Spinal cord (tissue), 10 donors: Measurements from ENCODE around the gene ABL1. TPM values are rescaled to one million over a fixed set of nuclear protein-coding genes. Genes with fewer than 3 reads are reported as not detected.

Experiments
- DNase-seq, 6 donors: peaks; one replicate each; pipeline versions ENCODE4 v3.0.0 to v3.0.0-alpha.2; 2013 to 2015; ENCODE audit warnings: low spot score in 6 of 6, low read depth in 4 of 6
- H3K27ac ChIP-seq: one replicate; pipeline ENCODE4 v1.5.1; 2013; ENCODE audit warnings: low read depth, low read length, control low read depth
- H3K27me3 ChIP-seq: one replicate; pipeline ENCODE4 v1.6.1; 2013; ENCODE audit warnings: low read length; ENCODE audit not compliant: control insufficient read depth, insufficient read depth
- H3K36me3 ChIP-seq: one replicate; pipeline ENCODE4 v1.6.1; 2013; ENCODE audit warnings: low read length; ENCODE audit not compliant: control insufficient read depth, insufficient read depth
- H3K4me1 ChIP-seq: one replicate; pipeline ENCODE4 v1.6.1; 2013; ENCODE audit warnings: low read length; ENCODE audit not compliant: control insufficient read depth, insufficient read depth
- H3K4me3 ChIP-seq: one replicate; pipeline ENCODE4 v1.5.1; 2013; ENCODE audit warnings: low read depth, low read length, control low read depth
- H3K9me3 ChIP-seq: one replicate; pipeline ENCODE4 v1.6.1; 2013; ENCODE audit warnings: low read length; ENCODE audit not compliant: control insufficient read depth, insufficient read depth
- WGBS: methylation state at CpG from one replicate; pipeline ENCODE4 v1.1.5; 2013; ENCODE audit warnings: missing lambda C conversion rate; ENCODE audit not compliant: insufficient coverage; 5-methylcytosine and 5-hydroxymethylcytosine counted together
- polyA plus RNA-seq, 2 donors: library from polyadenylated mRNA; unstranded; fragments of 120-200 nt; gene quantifications; one replicate each; pipeline ENCODE4 v1.2.1, GENCODE V29; 2013; ENCODE audit not compliant: insufficient read length in 2 of 2
- total RNA-seq, 2 donors: library from RNA; depleted of rRNA in 1 of 2; stranded (reverse); fragments of 120-200 nt in 1 of 2; fragments of >200 nt in 1 of 2; gene quantifications; one replicate each; pipeline versions ENCODE4 v1.2.3 to v1.2.4, GENCODE V29; 2013 to 2014
- donor health status: healthy.

The ABL1 gene
- total and polyA plus RNA-seq, 4 donors, result 36.6 to 72.7 (median 63.6) TPM

DNA sequence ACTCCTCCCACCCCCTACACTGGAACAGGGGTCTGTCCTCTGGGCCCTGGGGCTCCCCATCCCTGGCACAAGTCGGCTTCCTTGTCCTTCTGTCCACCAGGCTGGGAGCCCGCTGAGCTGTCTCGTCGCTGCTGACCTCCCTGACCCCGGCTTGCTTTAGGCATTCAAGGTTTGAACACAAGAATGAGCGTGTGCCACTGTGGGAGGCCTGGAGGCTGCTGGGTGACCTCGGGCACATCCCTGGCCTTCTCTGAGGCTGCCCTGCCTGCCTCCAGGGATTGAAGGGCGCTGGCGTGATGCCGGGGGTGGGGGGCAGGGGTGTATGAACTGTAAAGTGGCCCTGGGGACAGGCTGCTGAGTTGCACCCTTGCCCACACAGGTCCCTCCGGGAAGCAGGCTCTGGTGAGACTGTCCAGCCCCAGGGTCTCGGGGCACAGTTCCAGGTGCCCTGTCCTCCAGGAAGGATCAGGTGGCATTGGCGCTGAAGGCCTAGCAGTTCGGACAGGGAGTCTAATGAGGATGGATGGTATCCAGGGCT, 85.8 kb downstream of the ABL1 start:
- 55% methylated on average over 13 of the region's 14 CpGs for WGBS
- no peak for DNase-seq
- peaks cover 7% of the 10 kb centered on the region for H3K36me3 ChIP-seq
- H3K9me3 ChIP-seq, result no peaks in the 10 kb centered on the region
- peaks cover 4% of the 10 kb centered on the region for H3K27me3 ChIP-seq
- H3K4me1 ChIP-seq, result peaks cover 55% of the 10 kb centered on the region
- H3K4me3 ChIP-seq, result no peak overlapping the region
- H3K27ac ChIP-seq, result no peak overlapping the region

DNA sequence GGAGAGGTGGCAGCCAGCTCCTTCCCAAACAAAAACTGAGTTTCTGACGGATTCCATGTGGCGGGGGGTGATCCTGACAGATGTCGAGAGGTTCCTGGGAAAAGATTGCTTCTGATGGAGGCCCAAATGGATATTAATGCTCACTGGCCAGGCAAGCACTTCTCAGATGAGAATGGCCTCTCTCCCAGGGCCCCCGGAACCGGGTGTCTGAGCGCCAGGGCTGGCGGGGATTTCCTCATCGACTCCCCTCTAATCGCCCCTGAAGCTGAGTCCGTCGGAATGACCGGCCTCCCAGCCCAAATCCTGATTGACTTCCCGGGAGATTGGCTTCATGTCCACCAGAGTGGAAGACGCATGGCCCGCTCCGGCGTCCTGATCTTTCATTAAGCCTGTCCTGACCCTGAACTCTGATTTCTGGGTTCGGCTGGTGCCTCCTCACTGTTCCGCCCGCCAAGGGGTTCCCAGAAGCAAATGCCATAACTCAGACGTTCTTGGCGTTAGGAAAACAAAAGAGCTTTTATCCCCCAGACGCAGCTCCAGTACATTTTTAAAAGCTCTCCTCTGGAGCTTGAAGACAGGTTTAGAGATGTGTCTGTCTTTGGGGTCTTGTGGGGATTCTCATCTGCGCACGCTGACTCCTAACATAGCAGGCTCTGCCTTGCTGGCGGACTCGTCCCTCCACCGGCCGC, 86.4 kb downstream of the ABL1 start:
- WGBS, result 30% methylated on average over 29 of the region's 29 CpGs
- DNase-seq, result peak in 1 of 6 donors; percentile 51
- H3K9me3 ChIP-seq, result no peaks in the 10 kb centered on the region
- H3K27ac ChIP-seq, result peak overlapping the region; percentile 33
- H3K4me1 ChIP-seq, result peaks cover 55% of the 10 kb centered on the region
- peaks cover 7% of the 10 kb centered on the region for H3K36me3 ChIP-seq
- H3K4me3 ChIP-seq, result no peak overlapping the region
- H3K27me3 ChIP-seq, result peaks cover 4% of the 10 kb centered on the region

DNA sequence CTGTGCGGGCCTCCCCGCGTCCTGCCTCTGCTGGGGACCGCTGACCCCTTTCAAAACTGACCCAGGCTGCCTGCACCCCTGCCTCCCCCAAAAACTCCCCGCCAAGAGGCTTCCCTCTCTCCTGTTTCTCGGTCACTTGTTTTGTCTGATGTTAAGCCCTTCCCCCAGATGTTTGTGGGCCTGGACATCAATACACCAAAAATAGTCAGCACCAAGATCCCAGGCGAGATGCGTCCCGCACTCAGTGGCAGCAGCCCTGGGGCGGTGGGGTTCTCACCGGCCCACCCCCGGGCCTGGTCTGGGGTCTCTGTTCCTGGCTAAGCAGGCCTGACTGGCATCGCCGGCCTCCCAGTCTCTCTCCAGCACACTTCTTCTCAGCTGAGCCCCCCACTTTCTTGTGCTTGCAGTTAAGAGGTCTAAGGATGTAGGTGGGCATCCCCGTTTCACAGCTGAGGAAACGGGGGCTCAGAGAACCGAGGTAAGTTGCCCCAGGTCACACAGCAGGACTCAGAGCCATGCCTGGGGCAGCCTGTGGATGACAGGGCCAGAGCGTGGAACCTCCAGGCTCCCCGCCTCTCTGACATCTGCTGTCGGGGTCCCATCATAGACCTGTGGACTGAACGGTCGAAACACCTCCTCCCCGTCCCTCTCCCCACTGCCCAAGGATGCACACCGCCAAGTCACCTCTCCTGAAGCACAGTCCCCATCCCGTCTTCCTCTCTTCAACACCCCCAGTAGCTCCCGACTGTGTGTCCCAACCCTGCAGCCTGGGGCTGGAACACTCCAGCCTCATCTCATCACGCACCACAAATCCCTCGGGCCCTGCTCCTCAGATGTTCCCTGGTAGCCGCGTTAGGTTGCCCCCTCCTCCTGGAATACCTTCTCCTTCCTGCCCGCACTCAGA, 87.2 kb downstream of the ABL1 start:
- peaks cover 4% of the 10 kb centered on the region for H3K27me3 ChIP-seq
- peak overlapping the region; percentile 33 for H3K27ac ChIP-seq
- 77% methylated on average over 27 of the region's 31 CpGs for WGBS
- H3K4me1 ChIP-seq, result peaks cover 55% of the 10 kb centered on the region
- peaks cover 7% of the 10 kb centered on the region for H3K36me3 ChIP-seq
- H3K4me3 ChIP-seq, result no peak overlapping the region
- H3K9me3 ChIP-seq, result no peaks in the 10 kb centered on the region
- DNase-seq, result no peak

DNA sequence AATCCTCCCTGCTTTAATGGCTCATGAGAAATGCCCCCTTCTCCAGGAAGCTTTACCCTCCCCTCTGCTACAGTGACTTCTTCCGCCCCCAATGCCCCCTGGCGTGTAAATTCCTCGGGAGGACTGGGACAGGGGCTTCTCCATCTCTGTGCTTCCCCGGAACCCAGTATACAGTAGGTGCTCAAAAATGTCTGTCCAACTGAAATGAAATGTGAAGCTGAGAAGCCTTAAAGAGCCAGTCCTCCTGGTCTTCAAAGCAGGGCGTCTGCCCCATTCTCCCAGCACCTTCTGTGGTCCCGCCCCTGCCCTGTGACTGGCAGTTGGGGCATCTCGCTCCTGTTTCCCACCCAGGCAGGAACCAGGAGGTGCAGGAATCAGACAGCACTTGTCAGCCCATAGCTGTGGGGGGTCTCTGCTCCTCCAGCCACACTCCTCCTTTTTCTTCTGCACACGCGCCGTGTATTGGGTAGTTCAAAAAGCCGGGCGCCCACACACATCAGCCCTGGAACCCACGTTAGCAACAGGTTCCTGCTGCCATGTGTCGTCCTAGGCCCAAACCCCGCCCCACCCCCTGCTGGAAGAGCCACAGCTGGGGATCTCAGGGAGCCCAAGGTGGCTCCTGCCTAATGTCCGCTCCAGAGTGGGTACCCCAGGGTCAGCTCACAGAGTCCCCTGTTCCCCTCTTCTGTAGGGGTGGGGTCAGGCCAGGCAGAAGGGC, 88.0 kb downstream of the ABL1 start:
- 89% methylated on average over 9 of the region's 16 CpGs for WGBS
- Histone ChIP-seq H3K9me3 (no peaks in the 10 kb centered on the region), H3K36me3 (peaks cover 7% of the 10 kb centered on the region), H3K4me1 (peaks cover 52% of the 10 kb centered on the region), H3K27me3 (peaks cover 4% of the 10 kb centered on the region), H3K4me3 (no peak overlapping the region), H3K27ac (no peak overlapping the region)
- no peak for DNase-seq

DNA sequence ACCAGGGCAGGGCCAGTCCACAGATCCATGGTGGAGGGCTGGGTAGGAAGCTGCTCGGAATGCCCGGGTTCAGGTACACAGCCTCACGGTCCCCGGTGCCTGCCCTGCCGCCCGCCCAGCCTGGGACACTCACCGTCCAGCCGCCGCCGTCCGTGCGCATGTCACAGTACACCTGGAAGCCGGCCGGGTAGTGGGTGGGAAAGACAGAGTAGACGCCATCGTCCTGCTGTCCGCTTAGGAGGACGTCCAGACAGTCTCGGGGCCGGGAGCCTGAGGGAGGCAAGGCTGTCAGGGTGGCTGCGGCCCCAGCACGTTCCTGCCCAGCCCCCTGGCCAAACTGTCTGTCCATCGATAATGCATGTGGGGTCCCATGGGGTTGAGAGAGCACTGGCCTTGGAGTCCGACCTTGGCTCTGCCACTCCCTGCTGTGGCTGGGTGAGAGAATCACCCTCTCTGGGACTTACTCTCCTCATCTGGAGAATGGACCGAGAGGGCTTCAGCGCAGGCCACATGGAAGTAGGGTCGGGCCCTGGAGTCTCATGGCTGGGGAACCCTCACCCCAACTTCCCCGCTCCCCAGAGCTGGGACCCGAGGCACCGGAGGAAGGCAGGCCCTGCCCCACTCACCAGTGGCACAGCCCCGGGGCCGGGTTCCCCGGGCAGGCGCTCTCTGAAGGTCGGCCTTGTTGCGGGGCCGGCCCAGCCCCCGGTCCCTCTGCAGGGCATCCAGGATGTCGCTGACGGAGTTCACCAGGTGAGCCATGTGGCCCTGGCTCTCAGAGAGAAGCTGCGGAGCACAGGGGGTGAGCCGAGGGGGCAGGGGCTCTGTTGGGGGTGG, 88.8 kb downstream of the ABL1 start:
- H3K27me3 ChIP-seq, result peaks cover 4% of the 10 kb centered on the region
- 90% methylated on average over 41 of the region's 42 CpGs for WGBS
- H3K36me3 ChIP-seq, result peaks cover 7% of the 10 kb centered on the region
- no peak overlapping the region for H3K27ac ChIP-seq
- no peak for DNase-seq
- H3K4me1 ChIP-seq, result peaks cover 52% of the 10 kb centered on the region
- H3K9me3 ChIP-seq, result no peaks in the 10 kb centered on the region
- H3K4me3 ChIP-seq, result no peak overlapping the region

DNA sequence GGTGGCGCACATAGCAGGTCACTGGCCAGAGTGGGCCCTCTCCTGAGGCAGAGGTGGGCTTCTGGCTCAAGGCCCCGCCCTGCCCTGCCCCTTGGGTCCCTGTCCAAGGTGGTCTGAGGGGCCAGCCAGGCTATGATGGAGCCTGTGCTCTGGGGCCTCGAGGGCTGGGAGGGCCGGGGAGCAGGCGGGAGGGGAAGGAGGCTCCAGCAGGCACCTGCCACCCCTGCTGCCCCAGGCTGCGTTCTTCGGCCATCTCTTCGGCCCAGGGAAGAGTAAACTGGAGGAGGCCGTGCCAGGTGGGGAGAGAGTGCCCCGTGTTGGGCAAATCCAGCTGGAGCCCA, 89.4 kb downstream of the ABL1 start:
- peaks cover 52% of the 10 kb centered on the region for H3K4me1 ChIP-seq
- peaks cover 7% of the 10 kb centered on the region for H3K36me3 ChIP-seq
- H3K27me3 ChIP-seq, result peaks cover 4% of the 10 kb centered on the region
- H3K27ac ChIP-seq, result no peak overlapping the region
- no peak for DNase-seq
- no peaks in the 10 kb centered on the region for H3K9me3 ChIP-seq
- WGBS, result 90% methylated on average over 5 of the region's 10 CpGs
- H3K4me3 ChIP-seq, result no peak overlapping the region

DNA sequence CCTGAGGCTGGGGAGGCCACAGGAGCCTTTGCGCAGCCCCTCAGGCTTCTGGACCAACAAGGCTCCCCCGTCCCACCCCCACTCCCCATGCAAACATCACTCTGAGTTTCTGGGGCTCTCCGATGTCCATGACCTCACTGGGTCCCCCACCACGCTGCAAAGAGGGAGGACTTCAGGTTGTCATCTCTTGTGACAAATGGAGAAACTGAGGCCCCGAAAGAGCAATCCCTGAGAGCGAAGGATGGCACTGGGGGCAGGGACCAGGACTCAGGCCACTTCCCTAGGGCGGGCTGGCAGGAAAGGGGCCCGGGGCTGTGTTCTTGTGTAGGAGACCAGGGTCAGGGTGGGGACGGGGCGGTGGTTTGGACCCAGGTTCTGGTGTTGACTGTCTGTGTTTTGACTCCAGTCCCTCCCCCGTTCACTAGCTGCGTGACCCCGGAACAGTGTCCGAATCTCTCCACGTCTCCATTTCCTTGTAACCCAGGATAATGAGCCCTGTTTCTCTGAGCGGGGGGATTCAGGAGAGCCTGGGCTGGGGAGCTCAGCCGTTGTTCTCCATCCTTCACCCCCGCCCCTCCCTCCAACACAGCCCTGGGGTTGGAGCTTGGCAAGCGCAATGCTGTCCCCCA, 90.1 kb downstream of the ABL1 start:
- H3K27ac ChIP-seq, result no peak overlapping the region
- no peak overlapping the region for H3K4me3 ChIP-seq
- H3K27me3 ChIP-seq, result peaks cover 4% of the 10 kb centered on the region
- peaks cover 10% of the 10 kb centered on the region for H3K36me3 ChIP-seq
- DNase-seq, result no peak
- WGBS, result 87% methylated on average over 12 of the region's 19 CpGs
- no peaks in the 10 kb centered on the region for H3K9me3 ChIP-seq
- H3K4me1 ChIP-seq, result peaks cover 44% of the 10 kb centered on the region

DNA sequence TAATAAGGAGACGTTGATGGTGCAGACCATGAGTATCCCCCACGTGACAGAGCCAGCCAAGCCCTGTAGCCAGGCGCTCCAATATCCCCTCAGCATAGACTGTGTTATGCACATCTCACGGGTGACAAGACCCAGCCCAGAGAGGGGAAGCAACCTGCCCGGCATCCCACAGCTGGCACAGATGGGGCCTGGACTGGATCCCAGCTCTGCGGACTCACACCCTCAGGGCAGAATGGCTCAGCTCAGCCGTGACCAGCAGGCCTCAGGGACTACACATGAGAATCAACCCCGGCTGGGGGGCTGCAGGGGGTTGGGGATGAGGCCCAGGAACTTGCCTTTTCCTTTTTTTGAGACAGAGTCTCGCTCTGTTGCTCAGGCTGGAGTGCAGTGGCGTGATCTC, 92.3 kb downstream of the ABL1 start:
- Histone ChIP-seq H3K27me3 (no peaks in the 10 kb centered on the region), H3K4me1 (peaks cover 26% of the 10 kb centered on the region), H3K36me3 (peaks cover 10% of the 10 kb centered on the region), H3K9me3 (no peaks in the 10 kb centered on the region), H3K4me3 (no peak overlapping the region), H3K27ac (no peak overlapping the region)
- DNase-seq, result peak in 1 of 6 donors; percentile 16
- 75% methylated on average over 10 of the region's 10 CpGs for WGBS
